HG02884 (cell line): ENCODE measurements around the gene PMAIP1.
"Not testable (repeated sequence)": the region's sequence is repeated elsewhere in the genome, so short reads cannot be mapped to it uniquely, and the experiment has no call there.

Experiments
- ATAC-seq: cut with Tn5 transposase; IDR thresholded peaks from one replicate; pipeline ENCODE4 v1.9.1; 2021; ENCODE audit warnings: mild to moderate bottlenecking, moderate library complexity; ENCODE audit not compliant: unreplicated experiment

PMAIP1 gene

GRCh38 chr18:59899298-59900221 is at the start of gene PMAIP1:
Gene PMAIP1, plus strand, starts transcription at chr18:59899996. Its CDS starts 182 bp downstream, at chr18:59900178.
- ATAC-seq: peak; percentile 57

GRCh38 chr18:59851784-59852399 is 47.9 kb upstream of the PMAIP1 start:
- no peak for ATAC-seq

- ATAC-seq: no peak
Measured at GRCh38 chr18:59852548-59852947, 47.2 kb upstream of the PMAIP1 start.

- no peak for ATAC-seq
Measured at GRCh38 chr18:59853380-59853779, 46.4 kb upstream of the PMAIP1 start.

GRCh38 chr18:59853988-59854387 is 45.8 kb upstream of the PMAIP1 start:
- ATAC-seq: not testable (repeated sequence)

GRCh38 chr18:59861009-59861408 is 38.8 kb upstream of the PMAIP1 start:
- ATAC-seq: no peak

GRCh38 chr18:59861963-59862819 is 37.6 kb upstream of the PMAIP1 start:
- peak; percentile 63 for ATAC-seq

- no peak for ATAC-seq
Measured at GRCh38 chr18:59865241-59865986, 34.4 kb upstream of the PMAIP1 start.

GRCh38 chr18:59866551-59867269 is 33.1 kb upstream of the PMAIP1 start:
- ATAC-seq: no peak

- no peak for ATAC-seq
Measured at GRCh38 chr18:59867337-59868104, 32.3 kb upstream of the PMAIP1 start.

- no peak for ATAC-seq
Measured at GRCh38 chr18:59870623-59871130, 29.1 kb upstream of the PMAIP1 start.

- ATAC-seq: no peak
Measured at GRCh38 chr18:59871711-59872362, 28.0 kb upstream of the PMAIP1 start.

- no peak for ATAC-seq
Measured at GRCh38 chr18:59873641-59874040, 26.2 kb upstream of the PMAIP1 start.

GRCh38 chr18:59874166-59874565 is 25.6 kb upstream of the PMAIP1 start:
- ATAC-seq: no peak

- peak; percentile 66 for ATAC-seq
Measured at GRCh38 chr18:59876310-59876626, 23.5 kb upstream of the PMAIP1 start.

GRCh38 chr18:59877361-59877760 is 22.4 kb upstream of the PMAIP1 start:
- ATAC-seq: no peak

GRCh38 chr18:59878644-59879043 is 21.2 kb upstream of the PMAIP1 start:
- peak; percentile 60 for ATAC-seq
